GM10266 (cell line): ENCODE measurements around the gene NEMP1.
A peak's percentile ranks its signal among the peaks of the same experiment; 100 is the strongest.
"Not testable (repeated sequence)": the region's sequence is repeated elsewhere in the genome, so short reads cannot be mapped to it uniquely, and the experiment has no call there.

ENCODE experiments used
- DNase-seq: peaks from one replicate; pipeline ENCODE4 v3.0.0; 2012; ENCODE audit errors: extremely low spot score
- TF ChIP-seq, protein P1 (sequence below): IDR thresholded peaks from 2 replicates; pipeline ENCODE4 v1.5.1; 2012; ENCODE audit warnings: mild to moderate bottlenecking, low read depth; ENCODE audit not compliant: control insufficient read depth, insufficient read depth; ENCODE audit errors: missing control alignments

The NEMP1 gene

DNA sequence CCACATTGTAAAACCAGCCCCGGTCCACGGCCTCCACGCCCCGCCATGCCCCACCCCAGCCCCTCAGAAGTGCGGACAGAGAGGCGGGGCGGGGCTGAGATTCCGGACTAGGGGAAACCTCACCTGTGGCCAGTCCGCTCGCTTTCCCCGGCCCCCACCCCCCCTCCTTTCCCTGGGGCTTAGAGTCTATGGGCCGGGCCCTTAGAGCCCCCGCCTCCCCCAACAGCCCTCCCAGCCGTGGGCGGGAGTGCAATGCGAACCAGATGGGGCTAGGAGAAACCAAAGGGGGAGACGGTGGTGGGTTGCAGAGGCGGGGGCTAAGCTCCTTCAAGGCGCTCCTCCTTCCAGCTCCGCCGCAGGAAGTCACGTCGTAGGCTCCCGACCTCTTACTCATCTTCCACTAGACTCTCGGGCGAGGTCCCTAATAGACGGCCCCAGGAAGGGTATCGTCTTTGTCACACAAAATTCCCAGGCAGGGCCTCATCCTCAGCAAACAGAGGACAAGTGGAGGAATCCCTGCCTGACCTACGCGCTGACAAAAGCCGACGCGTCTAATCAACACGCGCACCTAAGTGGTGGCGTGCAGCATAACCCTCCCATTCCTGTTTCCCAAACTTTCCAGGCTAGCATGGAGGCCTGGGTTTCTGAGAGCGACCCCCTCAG is 9.2 kb upstream of the NEMP1 start:
- TF ChIP-seq, protein P1, sequence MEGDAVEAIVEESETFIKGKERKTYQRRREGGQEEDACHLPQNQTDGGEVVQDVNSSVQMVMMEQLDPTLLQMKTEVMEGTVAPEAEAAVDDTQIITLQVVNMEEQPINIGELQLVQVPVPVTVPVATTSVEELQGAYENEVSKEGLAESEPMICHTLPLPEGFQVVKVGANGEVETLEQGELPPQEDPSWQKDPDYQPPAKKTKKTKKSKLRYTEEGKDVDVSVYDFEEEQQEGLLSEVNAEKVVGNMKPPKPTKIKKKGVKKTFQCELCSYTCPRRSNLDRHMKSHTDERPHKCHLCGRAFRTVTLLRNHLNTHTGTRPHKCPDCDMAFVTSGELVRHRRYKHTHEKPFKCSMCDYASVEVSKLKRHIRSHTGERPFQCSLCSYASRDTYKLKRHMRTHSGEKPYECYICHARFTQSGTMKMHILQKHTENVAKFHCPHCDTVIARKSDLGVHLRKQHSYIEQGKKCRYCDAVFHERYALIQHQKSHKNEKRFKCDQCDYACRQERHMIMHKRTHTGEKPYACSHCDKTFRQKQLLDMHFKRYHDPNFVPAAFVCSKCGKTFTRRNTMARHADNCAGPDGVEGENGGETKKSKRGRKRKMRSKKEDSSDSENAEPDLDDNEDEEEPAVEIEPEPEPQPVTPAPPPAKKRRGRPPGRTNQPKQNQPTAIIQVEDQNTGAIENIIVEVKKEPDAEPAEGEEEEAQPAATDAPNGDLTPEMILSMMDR: no peak
- peak; percentile 87 for DNase-seq

DNA sequence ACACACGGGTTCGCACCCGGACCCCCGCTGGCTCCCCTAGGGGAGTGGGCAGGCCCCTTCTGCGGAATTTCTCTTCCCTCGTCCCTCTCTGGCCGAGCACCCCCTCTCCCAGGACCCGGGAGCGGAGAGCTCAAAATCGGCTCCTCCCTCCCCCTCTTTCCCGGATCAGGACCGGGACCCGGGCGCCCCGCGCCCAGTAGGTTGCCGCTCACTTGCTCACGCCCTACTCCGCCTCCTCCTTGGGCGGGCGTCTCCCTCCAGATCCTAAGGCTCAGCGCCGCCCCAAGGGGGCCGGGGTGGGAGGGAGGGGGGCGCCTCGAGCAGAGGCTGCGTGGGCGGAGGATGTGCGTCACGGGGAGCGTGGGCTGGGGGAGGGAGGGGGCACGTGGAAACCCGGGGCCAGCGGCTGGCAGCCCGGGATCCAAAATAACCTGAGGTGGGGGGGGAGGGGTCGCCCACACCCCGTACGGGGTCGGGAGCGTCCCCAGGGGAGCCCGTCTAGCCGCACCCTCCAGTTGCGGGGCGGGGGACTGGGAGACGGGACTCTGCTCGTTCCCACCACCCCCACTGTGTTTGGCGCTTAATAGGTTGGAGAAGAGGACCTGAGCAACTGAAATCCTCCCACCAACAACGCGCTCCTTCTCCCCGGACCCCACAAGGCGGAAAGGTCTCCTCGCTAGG is 8.6 kb upstream of the NEMP1 start:
- DNase-seq: peak; percentile 78
- TF ChIP-seq, protein P1: no peak

DNA sequence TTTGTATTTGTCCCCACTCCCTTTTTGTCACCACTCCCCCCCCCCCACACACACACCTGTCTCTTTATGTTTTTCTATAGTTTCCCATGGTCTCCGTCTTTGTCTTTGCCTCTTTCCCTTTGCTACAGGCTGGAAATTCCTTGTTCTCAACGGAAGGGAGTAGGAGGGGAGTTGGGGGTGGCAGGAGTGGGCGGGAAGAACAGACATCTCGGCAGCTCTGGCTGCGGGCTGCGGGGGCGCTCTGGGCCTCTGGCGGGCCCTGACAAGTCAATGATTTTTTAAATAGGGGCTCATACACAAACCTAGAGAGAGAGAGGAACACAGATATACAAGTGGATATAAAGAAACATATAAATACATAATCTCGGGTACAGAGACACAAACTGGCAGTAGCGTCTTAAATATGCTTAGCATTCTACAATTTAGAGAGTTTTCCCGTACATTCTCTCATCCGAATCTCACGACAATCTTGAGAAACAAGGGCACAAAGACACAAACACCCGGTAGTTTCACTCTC is 8.0 kb upstream of the NEMP1 start:
- TF ChIP-seq, protein P1: peak; percentile 40
- DNase-seq: no peak

DNA sequence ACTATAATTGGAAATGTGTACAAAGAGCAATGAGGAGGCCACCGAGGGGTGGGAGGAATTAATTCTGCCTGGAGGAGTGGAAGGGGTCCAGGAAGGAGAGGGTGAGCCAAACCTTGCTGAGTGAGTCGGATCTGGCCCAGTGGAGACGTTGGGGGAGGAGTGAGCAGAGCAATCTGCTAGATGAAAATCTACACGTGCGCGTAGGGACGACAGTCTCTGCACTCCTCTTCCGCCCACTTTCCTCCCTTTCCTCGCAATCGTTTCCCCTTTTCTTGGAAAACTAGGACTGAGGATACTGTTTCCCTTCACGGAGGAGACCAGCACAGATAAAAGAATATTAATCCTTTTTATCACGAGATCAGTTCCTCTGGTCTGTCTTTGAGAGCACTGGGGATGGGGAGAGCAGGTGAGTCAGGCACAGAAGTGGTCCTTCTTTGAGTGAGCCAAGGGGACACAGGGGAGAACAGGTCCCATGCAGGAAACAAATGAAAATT is 7.5 kb upstream of the NEMP1 start:
- TF ChIP-seq, protein P1: no peak
- no peak for DNase-seq

DNA sequence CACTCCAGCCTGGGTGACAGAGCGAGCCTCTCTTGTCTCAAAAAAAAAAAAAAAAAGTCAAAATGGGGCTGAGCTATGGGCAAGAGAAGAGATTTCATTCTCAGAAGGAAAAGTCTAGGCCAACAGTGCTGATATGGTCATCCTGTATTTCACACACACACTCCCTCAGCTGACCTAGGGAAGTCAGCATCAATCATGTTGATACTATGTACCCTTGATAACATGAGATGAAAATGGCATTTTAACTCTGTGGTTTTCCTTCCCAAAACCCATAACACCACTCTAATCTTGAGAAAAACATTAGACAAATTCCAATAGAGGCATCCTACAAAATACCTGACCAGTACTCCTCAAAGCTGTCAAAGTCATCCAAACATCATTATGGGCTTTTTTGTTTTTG is 2.3 kb upstream of the NEMP1 start:
- TF ChIP-seq, protein P1: no peak
- DNase-seq: no peak

DNA sequence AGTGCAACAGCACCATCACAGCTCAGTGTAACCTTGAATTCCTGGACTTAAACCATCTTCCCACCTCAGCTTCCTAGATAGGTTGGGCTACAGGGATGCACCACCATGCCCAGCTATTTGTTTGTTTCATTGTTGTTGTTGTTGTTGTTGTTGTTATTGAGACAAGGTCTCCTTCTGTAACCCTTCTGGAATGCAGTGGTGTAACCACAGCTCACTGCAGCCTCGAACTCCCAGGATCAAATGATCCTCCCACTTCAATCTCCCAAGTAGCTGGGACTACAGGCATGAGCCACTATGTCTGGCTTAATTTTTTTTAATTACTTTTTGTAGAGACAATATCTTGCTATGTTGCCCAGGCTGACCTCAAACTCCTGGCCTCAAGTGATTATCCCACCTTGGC is 1.2 kb upstream of the NEMP1 start:
- no peak for DNase-seq
- TF ChIP-seq, protein P1: no peak

DNA sequence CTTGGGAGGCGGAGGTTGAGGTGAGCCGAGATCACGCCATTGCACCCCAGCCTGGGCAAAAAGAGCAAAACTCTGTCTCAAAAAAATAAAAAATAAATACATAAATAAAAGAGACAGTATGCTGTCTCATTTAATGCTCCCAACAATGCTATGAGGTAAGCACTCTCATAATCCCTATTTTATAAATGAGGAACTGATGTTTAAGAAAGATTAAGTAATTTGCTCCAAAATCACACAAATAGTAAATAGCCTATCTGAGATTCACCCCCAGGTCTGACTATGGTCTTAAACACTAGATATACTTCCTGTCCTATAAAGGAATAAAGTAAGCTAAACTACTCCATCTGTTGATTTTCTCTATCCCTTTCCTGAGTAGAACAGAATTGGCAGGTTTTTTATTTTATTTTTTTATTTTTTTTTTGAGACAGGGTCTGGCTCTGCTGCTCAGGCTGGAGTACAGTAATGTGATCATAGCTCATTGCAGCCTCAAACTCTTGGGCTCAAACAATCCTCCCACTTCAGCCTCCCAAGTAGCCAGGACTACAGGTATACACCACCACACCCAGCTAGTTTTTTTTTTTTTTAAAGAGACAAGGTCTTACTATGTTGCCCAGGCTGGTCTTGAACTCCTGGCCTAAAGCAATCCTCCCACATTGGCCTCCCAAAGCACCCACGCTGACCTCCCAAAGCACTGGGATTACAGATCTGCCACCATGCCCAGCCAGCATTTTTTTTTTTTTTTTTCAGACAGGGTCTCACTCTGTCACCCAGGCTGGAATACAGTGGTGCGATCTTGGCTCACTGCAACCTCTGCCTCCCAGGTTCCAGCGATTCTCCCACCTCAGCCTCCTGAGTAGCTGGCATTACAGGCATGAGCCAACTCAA is 4.8 kb downstream of the NEMP1 start:
- DNase-seq: not testable (repeated sequence)
